SKM-1 treated with dmso at 0.1 percent for 144 hours (cell line): ENCODE data around the gene MIB2.
"Not testable (repeated sequence)": the region's sequence is repeated elsewhere in the genome, so short reads cannot be mapped to it uniquely, and the experiment has no call there.

Source experiments
- DNase-seq: peaks from one replicate; lab custom pipeline; 2025; ENCODE audit not compliant: unreplicated experiment; lab: John Stamatoyannopoulos, UW

Gene MIB2

GRCh38 chr1:1646326-1646725 lies 31.0 kb downstream of the MIB2 start:
- DNase-seq, result not testable (repeated sequence)

- DNase-seq, result not testable (repeated sequence)
Observed at GRCh38 chr1:1647567-1648241, 32.4 kb downstream of the MIB2 start.

- DNase-seq, result not testable (repeated sequence)
Observed at GRCh38 chr1:1648265-1648664, 33.0 kb downstream of the MIB2 start.

- peak; percentile 92 for DNase-seq
Observed at GRCh38 chr1:1658583-1659549, 43.6 kb downstream of the MIB2 start, which contains the start of gene CDK11B. Gene CDK11B, minus strand, starts transcription at chr1:1659004. Its CDS starts 1,519 bp downstream, at chr1:1657485.

- DNase-seq, result not testable (repeated sequence)
Observed at GRCh38 chr1:1662392-1662791, 47.1 kb downstream of the MIB2 start.

- DNase-seq, result not testable (repeated sequence)
Observed at GRCh38 chr1:1662830-1663560, 47.7 kb downstream of the MIB2 start.

GRCh38 chr1:1664318-1664717 lies 49.0 kb downstream of the MIB2 start:
- DNase-seq, result not testable (repeated sequence)

GRCh38 chr1:1664941-1665814 lies 49.9 kb downstream of the MIB2 start:
- DNase-seq, result no peak

GRCh38 chr1:1665815-1666251 lies 50.5 kb downstream of the MIB2 start:
- no peak for DNase-seq

- DNase-seq, result no peak
Observed at GRCh38 chr1:1666526-1666925, 51.2 kb downstream of the MIB2 start.

GRCh38 chr1:1669468-1670440 lies 54.5 kb downstream of the MIB2 start:
- DNase-seq, result no peak

- no peak for DNase-seq
Observed at GRCh38 chr1:1670866-1671265, 55.6 kb downstream of the MIB2 start.

- no peak for DNase-seq
Observed at GRCh38 chr1:1671365-1672119, 56.2 kb downstream of the MIB2 start.

- no peak for DNase-seq
Observed at GRCh38 chr1:1672181-1672965, 57.1 kb downstream of the MIB2 start.

- not testable (repeated sequence) for DNase-seq
Observed at GRCh38 chr1:1674806-1675205, 59.5 kb downstream of the MIB2 start.

- DNase-seq, result not testable (repeated sequence)
Observed at GRCh38 chr1:1675218-1675617, 59.9 kb downstream of the MIB2 start.

GRCh38 chr1:1676087-1676486 lies 60.8 kb downstream of the MIB2 start:
- DNase-seq, result not testable (repeated sequence)
